ENCODE measurements around the gene RPL10L. TPM values are rescaled to one million over a fixed set of nuclear protein-coding genes. Genes with fewer than 3 reads are reported as not detected.

RPL10L gene
- total RNA-seq (2022), result not detected in 2 replicates
- Bru-seq, nascent RNA, result not detected
- not detected for BruChase-seq, experiment 1, labeled RNA remaining after a 6-hour chase
- BruChase-seq, experiment 2, labeled RNA remaining after a 2-hour chase, result not detected
- long read RNA-seq, result 0 reads

- H3K27ac Mint-ChIP-seq (ENCODE audit: unreplicated experiment), result no peak within 1 kb of the TSS
- BruUV-seq (replicated peaks), result no TSS peak
- no peaks in the 10 kb centered on the region for H3K9me3 Mint-ChIP-seq (ENCODE audit: low read depth, unreplicated experiment)
- no peak for DNase-seq
- H3K36me3 Mint-ChIP-seq (ENCODE audit: insufficient read depth, unreplicated experiment), result no peaks in the 10 kb centered on the region
- no peaks in the 10 kb centered on the region for H3K4me1 Mint-ChIP-seq (ENCODE audit: low read depth, unreplicated experiment)
- intact Hi-C loops (cut with micrococcal nuclease; ENCODE audit: unreplicated experiment), result no loop called here
- CTCF ChIA-PET, result no interaction called here
- H3K4me3 Mint-ChIP-seq (ENCODE audit: low read depth, unreplicated experiment), result no peak within 1 kb of the TSS
- TF ChIP-seq, protein P1, sequence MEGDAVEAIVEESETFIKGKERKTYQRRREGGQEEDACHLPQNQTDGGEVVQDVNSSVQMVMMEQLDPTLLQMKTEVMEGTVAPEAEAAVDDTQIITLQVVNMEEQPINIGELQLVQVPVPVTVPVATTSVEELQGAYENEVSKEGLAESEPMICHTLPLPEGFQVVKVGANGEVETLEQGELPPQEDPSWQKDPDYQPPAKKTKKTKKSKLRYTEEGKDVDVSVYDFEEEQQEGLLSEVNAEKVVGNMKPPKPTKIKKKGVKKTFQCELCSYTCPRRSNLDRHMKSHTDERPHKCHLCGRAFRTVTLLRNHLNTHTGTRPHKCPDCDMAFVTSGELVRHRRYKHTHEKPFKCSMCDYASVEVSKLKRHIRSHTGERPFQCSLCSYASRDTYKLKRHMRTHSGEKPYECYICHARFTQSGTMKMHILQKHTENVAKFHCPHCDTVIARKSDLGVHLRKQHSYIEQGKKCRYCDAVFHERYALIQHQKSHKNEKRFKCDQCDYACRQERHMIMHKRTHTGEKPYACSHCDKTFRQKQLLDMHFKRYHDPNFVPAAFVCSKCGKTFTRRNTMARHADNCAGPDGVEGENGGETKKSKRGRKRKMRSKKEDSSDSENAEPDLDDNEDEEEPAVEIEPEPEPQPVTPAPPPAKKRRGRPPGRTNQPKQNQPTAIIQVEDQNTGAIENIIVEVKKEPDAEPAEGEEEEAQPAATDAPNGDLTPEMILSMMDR (IDR thresholded peaks at IDR 0.05; ENCODE audit: unreplicated experiment), result no peak
- H3K27me3 Mint-ChIP-seq (ENCODE audit: unreplicated experiment), result no peaks in the 10 kb centered on the region
Measured at GRCh38 chr14:46651526-46652144, at the start of gene RPL10L. RPL10L (minus strand) TSS chr14:46651781; CDS start chr14:46651736, 45 bp downstream.

DNA sequence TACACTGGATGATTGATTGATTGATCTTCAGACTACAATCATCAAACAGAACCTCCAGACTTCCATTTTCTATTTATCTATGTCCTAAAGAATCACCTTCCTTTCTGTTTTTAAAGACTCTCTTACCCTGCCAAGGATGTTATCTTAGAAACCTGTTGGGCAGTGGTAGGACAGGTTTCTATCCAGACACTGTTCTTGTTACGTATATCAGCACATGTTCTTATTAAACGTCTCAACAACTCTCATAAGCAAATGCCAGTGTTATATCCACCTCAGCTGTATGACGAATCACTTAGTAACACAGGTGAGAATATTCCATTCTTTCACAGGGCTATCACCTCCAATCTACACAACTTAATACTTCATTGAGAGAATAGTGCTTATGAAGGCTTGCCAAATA lies 40.2 kb upstream of the RPL10L start:
- H3K27me3 Mint-ChIP-seq (ENCODE audit: unreplicated experiment), result no peaks in the 10 kb centered on the region
- no peak for DNase-seq
- CTCF ChIA-PET, result no interaction called here
- no peak overlapping the region for H3K27ac Mint-ChIP-seq (ENCODE audit: unreplicated experiment)
- no TSS peak for BruUV-seq (replicated peaks)
- intact Hi-C loops (cut with micrococcal nuclease; ENCODE audit: unreplicated experiment), result no loop called here
- TF ChIP-seq, protein P1 (IDR thresholded peaks at IDR 0.05; ENCODE audit: unreplicated experiment), result no peak
- no peak overlapping the region for H3K4me3 Mint-ChIP-seq (ENCODE audit: low read depth, unreplicated experiment)
- peaks cover 15% of the 10 kb centered on the region for H3K9me3 Mint-ChIP-seq (ENCODE audit: low read depth, unreplicated experiment)
- H3K36me3 Mint-ChIP-seq (ENCODE audit: insufficient read depth, unreplicated experiment), result no peaks in the 10 kb centered on the region
- H3K4me1 Mint-ChIP-seq (ENCODE audit: low read depth, unreplicated experiment), result no peaks in the 10 kb centered on the region

DNA sequence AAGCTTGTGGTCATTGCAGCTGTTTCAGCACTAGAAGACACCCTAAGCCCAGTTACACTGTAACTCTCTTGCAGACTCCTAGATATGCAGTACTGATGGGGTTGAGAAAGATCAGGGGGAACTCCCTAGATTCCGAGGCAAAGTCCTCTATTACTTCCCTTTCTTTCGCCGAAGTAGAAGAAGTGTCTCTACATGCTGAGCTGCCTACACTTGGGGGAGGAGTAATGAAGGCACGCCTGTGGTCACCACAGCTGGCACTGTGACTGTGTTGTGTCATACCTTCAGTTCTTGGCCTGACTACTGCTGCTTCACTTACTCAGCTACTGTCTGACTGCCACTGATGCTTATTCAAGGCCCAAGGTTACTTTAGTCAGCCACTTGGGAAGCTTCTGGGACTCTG lies 35.1 kb upstream of the RPL10L start:
- Mint-ChIP-seq H3K27me3 (ENCODE audit: unreplicated experiment) (no peaks in the 10 kb centered on the region), H3K4me1 (ENCODE audit: low read depth, unreplicated experiment) (no peaks in the 10 kb centered on the region), H3K27ac (ENCODE audit: unreplicated experiment) (no peak overlapping the region), H3K36me3 (ENCODE audit: insufficient read depth, unreplicated experiment) (no peaks in the 10 kb centered on the region), H3K4me3 (ENCODE audit: low read depth, unreplicated experiment) (no peak overlapping the region), H3K9me3 (ENCODE audit: low read depth, unreplicated experiment) (peaks cover 9% of the 10 kb centered on the region)
- no peak for DNase-seq
- intact Hi-C loops (cut with micrococcal nuclease; ENCODE audit: unreplicated experiment), result no loop called here
- CTCF ChIA-PET, result no interaction called here
- no TSS peak for BruUV-seq (replicated peaks)
- TF ChIP-seq, protein P1 (IDR thresholded peaks at IDR 0.05; ENCODE audit: unreplicated experiment), result no peak

- TF ChIP-seq, protein P1 (IDR thresholded peaks at IDR 0.05; ENCODE audit: unreplicated experiment), result no peak
- Mint-ChIP-seq H3K4me3 (ENCODE audit: low read depth, unreplicated experiment) (no peak overlapping the region), H3K9me3 (ENCODE audit: low read depth, unreplicated experiment) (peaks cover 3% of the 10 kb centered on the region), H3K27ac (ENCODE audit: unreplicated experiment) (no peak overlapping the region), H3K36me3 (ENCODE audit: insufficient read depth, unreplicated experiment) (no peaks in the 10 kb centered on the region), H3K4me1 (ENCODE audit: low read depth, unreplicated experiment) (no peaks in the 10 kb centered on the region), H3K27me3 (ENCODE audit: unreplicated experiment) (no peaks in the 10 kb centered on the region)
- DNase-seq, result no peak
- CTCF ChIA-PET, result no interaction called here
- intact Hi-C loops (cut with micrococcal nuclease; ENCODE audit: unreplicated experiment), result no loop called here
- no TSS peak for BruUV-seq (replicated peaks)
Measured at GRCh38 chr14:46672128-46672527, 20.5 kb upstream of the RPL10L start.
